Measurements from ENCODE around the gene HTRA3. TPM values are rescaled to one million over a fixed set of nuclear protein-coding genes. Genes with fewer than 3 reads are reported as not detected.

HTRA3 gene
- total RNA-seq, 1 experiment from 2014 or later = 0.64 TPM

DNA sequence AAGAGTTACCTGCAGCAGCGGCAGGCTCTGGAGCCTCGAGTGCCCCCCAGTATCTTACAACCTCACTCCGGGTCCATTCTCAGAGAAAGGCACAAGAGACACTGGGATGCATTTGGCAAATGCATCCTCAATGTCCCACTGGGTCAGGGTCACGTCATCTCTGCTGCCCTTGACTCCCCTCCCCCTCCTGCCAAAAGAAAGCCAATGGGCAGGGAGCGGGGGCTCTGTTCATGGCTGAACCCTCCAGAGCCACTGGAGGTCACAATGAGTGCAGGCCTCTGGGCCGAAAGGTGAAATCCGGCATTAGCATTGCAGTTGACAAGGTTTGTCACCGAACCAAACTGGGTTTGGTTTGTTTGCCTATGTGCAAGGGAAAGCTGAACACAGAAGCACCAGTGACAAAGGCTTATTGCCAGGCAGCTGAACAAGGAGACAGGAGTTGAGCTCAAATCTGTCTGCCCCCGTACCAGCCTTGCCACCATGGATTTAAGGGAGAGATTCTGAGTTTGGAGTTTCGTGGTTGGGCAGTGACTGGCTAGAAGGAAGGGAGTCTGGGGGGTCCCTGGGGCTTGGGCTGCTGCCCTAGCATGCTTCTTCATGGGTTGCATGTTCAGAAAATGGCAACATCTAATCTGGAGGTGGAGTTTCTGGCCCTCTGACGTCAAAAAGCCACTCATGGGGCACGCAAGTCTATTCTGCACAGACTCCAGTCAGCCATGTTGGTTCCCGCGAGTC is 64.3 kb downstream of the HTRA3 start:
- POLR2A ChIA-PET (ENCODE audit: low non-redundant PET) = no interaction called here
- CTCF ChIA-PET = no interaction called here
- H3K27me3 ChIP-seq (replicated peaks; ENCODE audit: insufficient read depth, low read depth, low read length, poor library complexity) = no peaks in the 10 kb centered on the region
- H3K9me3 ChIP-seq (ENCODE audit: low read depth, low read length, poor library complexity, severe bottlenecking) = no peaks in the 10 kb centered on the region
- H3K27ac ChIP-seq (ENCODE audit: low read depth, low read length, poor library complexity, severe bottlenecking) = no peak overlapping the region
- no peak overlapping the region for H3K4me3 ChIP-seq (ENCODE audit: low read depth, low read length, poor library complexity, severe bottlenecking)
- intact Hi-C loops (cut with micrococcal nuclease; ENCODE audit: unreplicated experiment) = no loop called here
- no TSS peak for BruUV-seq (replicated peaks)
- DNase-seq (ENCODE audit: low spot score) = no peak
- TF ChIP-seq EZH2 (IDR thresholded peaks at IDR 0.05; ENCODE audit: borderline replicate concordance, low read depth, low read length, poor library complexity, severe bottlenecking) = no peak
- TF ChIP-seq, protein P1, sequence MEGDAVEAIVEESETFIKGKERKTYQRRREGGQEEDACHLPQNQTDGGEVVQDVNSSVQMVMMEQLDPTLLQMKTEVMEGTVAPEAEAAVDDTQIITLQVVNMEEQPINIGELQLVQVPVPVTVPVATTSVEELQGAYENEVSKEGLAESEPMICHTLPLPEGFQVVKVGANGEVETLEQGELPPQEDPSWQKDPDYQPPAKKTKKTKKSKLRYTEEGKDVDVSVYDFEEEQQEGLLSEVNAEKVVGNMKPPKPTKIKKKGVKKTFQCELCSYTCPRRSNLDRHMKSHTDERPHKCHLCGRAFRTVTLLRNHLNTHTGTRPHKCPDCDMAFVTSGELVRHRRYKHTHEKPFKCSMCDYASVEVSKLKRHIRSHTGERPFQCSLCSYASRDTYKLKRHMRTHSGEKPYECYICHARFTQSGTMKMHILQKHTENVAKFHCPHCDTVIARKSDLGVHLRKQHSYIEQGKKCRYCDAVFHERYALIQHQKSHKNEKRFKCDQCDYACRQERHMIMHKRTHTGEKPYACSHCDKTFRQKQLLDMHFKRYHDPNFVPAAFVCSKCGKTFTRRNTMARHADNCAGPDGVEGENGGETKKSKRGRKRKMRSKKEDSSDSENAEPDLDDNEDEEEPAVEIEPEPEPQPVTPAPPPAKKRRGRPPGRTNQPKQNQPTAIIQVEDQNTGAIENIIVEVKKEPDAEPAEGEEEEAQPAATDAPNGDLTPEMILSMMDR (conservative IDR thresholded peaks at IDR 0.05; ENCODE audit: low read depth, low read length) = no peak
- H3K4me1 ChIP-seq (ENCODE audit: insufficient read depth, low read length, poor library complexity, severe bottlenecking) = no peaks in the 10 kb centered on the region
- H3K36me3 ChIP-seq (ENCODE audit: insufficient read depth, low read length, poor library complexity, severe bottlenecking) = no peaks in the 10 kb centered on the region

DNA sequence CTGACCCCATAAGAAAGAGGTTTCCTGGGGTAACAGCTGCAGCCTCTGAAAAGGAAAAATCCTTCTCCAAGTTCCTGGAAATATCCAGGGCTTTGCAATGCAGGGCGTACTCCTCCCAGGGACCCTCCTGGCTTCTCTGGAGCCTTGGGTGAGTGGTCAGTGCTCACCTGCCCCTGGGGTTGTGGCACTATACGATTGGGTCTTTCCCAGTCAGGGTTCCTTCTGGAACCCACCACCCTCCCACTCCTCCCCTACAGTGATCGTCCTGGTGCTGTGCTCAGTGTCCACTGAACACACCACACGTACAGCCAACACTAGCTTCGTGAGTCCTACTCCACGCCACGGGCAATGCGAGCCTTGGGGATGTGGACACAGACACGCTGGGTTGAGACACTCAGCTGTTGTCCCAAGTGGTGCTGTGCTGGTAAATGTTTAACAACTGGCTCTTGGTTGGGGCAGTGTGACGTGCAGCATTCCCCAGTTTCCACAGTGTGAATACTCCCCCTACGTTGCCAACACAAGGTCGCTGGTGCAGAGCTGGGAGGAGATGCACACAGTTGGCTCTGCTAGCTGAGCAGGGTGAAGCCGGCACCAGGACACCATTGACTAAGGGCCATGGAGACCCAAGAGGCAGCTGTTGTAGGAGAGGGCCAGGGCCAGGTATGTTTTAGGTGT is 65.4 kb downstream of the HTRA3 start:
- POLR2A ChIA-PET (ENCODE audit: low non-redundant PET) = no interaction called here
- no peak for DNase-seq (ENCODE audit: low spot score)
- no peaks in the 10 kb centered on the region for H3K36me3 ChIP-seq (ENCODE audit: insufficient read depth, low read length, poor library complexity, severe bottlenecking)
- TF ChIP-seq, protein P1 (conservative IDR thresholded peaks at IDR 0.05; ENCODE audit: low read depth, low read length) = no peak
- TF ChIP-seq EZH2 (IDR thresholded peaks at IDR 0.05; ENCODE audit: borderline replicate concordance, low read depth, low read length, poor library complexity, severe bottlenecking) = no peak
- CTCF ChIA-PET = interaction anchor here (0.9 kb wide), 1 partner anchor 10 kb away, joined by 3 read pairs; no protein-coding TSS in a partner anchor
- BruUV-seq (replicated peaks) = no TSS peak
- no peaks in the 10 kb centered on the region for H3K4me1 ChIP-seq (ENCODE audit: insufficient read depth, low read length, poor library complexity, severe bottlenecking)
- no peak overlapping the region for H3K27ac ChIP-seq (ENCODE audit: low read depth, low read length, poor library complexity, severe bottlenecking)
- H3K9me3 ChIP-seq (ENCODE audit: low read depth, low read length, poor library complexity, severe bottlenecking) = no peaks in the 10 kb centered on the region
- no peaks in the 10 kb centered on the region for H3K27me3 ChIP-seq (replicated peaks; ENCODE audit: insufficient read depth, low read depth, low read length, poor library complexity)
- no peak overlapping the region for H3K4me3 ChIP-seq (ENCODE audit: low read depth, low read length, poor library complexity, severe bottlenecking)
- intact Hi-C loops (cut with micrococcal nuclease; ENCODE audit: unreplicated experiment) = no loop called here

DNA sequence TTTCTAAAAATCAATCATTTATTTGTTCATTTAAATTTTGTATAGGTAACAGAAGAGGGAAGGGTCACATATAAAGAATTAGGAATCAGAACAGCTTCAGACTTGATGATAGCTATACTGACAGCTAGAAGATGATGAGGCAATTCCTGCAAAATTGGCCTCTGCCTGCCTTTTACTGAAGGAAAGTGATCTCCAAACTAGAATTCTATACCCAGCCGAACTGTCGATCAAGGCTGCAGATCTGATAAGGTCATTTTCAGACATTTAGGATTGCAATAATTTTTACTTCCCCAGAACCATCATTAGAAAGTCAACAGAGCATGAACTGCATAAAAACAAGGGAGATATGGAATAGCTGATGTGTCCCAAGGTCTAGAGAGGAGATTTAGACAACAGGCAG is 66.3 kb downstream of the HTRA3 start:
- Histone ChIP-seq H3K36me3 (ENCODE audit: insufficient read depth, low read length, poor library complexity, severe bottlenecking) (no peaks in the 10 kb centered on the region), H3K9me3 (ENCODE audit: low read depth, low read length, poor library complexity, severe bottlenecking) (no peaks in the 10 kb centered on the region), H3K4me1 (ENCODE audit: insufficient read depth, low read length, poor library complexity, severe bottlenecking) (no peaks in the 10 kb centered on the region), H3K27ac (ENCODE audit: low read depth, low read length, poor library complexity, severe bottlenecking) (no peak overlapping the region), H3K27me3 (replicated peaks; ENCODE audit: insufficient read depth, low read depth, low read length, poor library complexity) (no peaks in the 10 kb centered on the region), H3K4me3 (ENCODE audit: low read depth, low read length, poor library complexity, severe bottlenecking) (no peak overlapping the region)
- intact Hi-C loops (cut with micrococcal nuclease; ENCODE audit: unreplicated experiment) = no loop called here
- TF ChIP-seq, protein P1 (conservative IDR thresholded peaks at IDR 0.05; ENCODE audit: low read depth, low read length) = no peak
- no peak for TF ChIP-seq EZH2 (IDR thresholded peaks at IDR 0.05; ENCODE audit: borderline replicate concordance, low read depth, low read length, poor library complexity, severe bottlenecking)
- ChIA-PET POLR2A (ENCODE audit: low non-redundant PET) (no interaction called here), CTCF (no interaction called here)
- DNase-seq (ENCODE audit: low spot score) = no peak
- BruUV-seq (replicated peaks) = no TSS peak
